ENCODE measurements around the gene RFLNA.
"Not testable (repeated sequence)": the region's sequence is repeated elsewhere in the genome, so short reads cannot be mapped to it uniquely, and the experiment has no call there.

RFLNA gene

DNA sequence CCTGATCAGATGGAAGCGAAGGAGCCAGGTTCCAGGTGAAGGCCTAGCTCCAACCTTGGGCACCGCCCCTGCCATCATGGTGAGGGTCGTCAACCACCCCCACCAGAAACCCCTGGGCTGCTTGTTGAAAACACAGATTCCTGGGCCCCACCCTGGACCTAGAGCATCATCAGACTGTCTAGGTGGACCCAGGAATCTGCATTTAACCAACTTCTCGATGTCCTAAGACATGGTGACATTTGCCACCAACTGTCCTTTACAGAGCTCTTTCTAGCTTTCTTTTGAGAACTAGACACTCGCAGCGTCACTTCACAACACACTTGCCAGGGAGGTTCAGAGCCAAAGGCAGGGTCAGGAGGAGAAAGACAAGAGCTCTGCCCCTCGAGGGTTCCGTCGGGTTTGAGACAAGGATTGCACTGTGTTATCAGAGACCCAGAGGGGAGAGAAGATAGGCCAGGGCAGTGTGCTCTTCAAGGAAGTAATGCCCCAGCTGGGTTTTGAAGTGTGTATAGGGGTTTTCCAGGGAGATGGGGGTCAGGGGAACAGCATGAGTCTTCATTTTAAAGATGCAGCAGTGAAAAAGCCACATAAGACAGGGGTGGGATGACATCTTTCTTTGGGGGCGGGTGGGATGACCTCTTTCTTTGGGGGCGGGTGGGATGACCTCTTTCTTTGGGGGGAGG, 24.6 kb downstream of the RFLNA start:
- no peak for DNase-seq (ENCODE audit: low spot score)

GRCh38 chr12:124321040-124321481, 26.2 kb downstream of the RFLNA start:
- DNase-seq (ENCODE audit: low spot score): peak; percentile 51

DNA sequence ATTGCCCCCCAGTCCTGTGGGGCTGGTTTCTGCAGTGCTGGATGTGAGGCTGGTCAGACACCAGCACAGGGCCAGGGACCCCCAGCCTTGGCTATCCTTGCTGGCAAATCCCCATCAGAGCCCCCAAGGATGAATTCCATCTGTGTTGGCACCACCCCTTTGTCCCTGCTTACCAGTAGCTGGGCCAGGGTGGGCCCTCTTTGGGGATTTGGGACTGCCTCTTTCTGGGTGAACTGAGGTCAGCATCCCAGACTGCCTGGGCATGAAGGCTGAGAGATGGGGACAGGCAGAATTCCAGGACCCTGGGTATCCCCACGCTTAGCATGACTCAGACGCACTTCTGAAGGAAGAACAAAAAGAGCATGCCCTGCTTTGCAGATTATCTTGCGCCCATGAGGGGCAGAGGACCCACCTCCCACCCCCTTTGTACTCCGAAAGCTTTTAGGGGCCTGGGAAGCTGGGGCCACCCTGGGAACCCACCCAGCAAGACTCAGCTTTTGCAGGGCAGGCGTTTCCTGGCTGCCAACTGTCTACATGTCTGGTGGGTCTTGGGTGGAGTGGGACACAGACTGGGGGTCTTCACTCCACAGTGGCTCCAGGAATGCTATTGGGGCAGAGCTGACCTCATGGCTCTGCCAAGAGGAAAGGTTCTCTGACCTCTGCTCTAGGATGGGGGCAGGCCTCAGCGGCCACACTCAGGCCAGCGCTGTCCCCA, 26.8 kb downstream of the RFLNA start:
- no peak for DNase-seq (ENCODE audit: low spot score)

GRCh38 chr12:124322271-124322998, 27.5 kb downstream of the RFLNA start:
- no peak for DNase-seq (ENCODE audit: low spot score)

GRCh38 chr12:124322999-124323328, 28.1 kb downstream of the RFLNA start:
- DNase-seq (ENCODE audit: low spot score): not testable (repeated sequence)

- no peak for DNase-seq (ENCODE audit: low spot score)
Measured at GRCh38 chr12:124323771-124324530, 29.1 kb downstream of the RFLNA start.

GRCh38 chr12:124324803-124325705, 30.2 kb downstream of the RFLNA start:
- DNase-seq (ENCODE audit: low spot score): no peak

DNA sequence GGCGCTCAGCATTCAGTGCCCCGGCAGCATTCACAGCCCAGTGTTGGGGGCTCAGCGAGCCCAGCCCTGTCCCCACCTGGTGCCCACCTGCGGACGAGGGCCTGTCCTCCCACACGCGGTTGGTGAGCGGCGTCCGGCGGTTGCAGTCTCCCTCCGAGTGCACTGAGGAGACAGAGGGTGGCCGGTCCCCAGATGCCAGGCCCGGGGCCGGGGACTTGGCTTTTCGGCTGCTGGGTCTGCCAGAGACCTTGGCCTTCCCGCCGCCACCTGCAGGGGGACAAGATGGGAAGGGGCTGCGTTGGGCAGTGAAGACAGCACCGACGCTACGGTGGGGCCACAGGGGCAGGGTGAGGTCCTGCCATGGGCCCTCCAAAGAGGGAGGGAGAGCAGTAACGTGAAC, 31.2 kb downstream of the RFLNA start:
- no peak for DNase-seq (ENCODE audit: low spot score)

DNA sequence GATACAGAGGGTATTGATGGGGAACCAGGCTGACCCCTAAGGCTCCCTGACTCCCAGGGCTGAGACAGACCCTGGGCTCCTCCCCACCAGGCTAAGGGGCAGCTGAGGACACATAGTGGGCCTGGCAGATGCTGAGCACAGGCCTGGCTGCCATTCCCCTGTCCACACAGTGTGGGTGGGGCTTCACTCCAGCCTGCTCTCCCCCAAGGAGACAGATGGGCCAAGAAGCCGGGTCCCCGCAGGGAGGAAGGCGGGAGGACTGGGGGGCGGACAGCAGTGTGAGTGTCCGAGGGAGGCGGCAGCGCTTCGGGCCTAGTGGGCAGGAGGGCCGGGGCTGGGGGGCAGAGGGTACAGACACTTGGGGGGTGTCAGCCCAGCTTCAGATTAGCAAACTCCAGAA, 32.0 kb downstream of the RFLNA start:
- no peak for DNase-seq (ENCODE audit: low spot score)

DNA sequence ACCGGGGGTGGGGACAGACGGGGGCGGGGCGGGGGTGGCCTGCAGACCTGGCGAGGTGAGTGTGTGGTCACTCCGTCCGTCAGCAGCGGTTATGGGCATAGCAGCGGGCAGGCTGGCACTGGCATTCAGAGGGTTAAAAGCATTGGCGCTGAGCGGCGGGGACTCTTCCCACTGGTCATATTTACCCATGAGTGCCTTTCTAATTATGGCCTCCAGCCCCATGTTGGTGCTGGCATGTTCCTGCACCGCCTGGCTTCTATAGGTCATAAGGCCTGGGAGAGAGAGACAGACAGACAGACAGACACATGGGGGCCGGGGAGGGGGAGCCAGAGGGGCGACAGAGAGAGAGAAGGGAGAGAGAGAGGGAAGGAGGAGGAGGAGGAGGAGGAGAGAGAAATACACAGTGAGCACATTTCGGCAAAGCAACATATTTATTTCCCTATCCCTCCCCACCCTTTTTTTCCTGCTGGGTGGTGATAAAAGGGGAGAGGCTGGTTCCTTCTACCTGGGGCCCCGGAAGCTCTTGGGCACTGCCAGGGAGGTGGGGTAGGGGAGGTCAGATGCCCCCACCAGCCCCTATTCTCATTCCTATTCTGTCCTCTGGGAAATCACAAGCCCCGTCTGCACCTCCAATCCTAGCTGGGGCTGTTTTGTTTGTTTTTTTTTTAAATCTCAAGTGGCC, 32.6 kb downstream of the RFLNA start:
- DNase-seq (ENCODE audit: low spot score): no peak

DNA sequence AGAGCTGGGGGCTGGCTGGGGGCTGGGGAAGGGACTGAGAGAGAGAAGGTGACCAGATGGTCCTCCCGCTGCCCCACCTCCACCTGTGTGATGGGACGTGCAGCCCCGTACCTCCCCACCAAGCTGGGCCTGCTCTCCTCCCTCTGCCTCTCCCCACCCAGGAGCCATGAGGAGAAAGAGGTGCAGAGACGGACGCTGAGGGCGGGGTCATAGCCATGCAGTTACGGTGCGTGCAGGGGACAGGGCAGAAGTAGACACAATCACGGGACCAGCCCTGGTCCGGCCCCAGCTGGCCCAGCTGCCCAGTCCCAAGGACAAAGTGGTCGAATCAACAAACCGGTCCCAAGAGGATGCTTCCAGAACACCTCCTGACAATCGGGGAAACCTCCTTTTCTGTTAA, 33.2 kb downstream of the RFLNA start:
- DNase-seq (ENCODE audit: low spot score): no peak

- DNase-seq (ENCODE audit: low spot score): no peak
Measured at GRCh38 chr12:124328636-124329035, 33.7 kb downstream of the RFLNA start.

- no peak for DNase-seq (ENCODE audit: low spot score)
Measured at GRCh38 chr12:124332058-124332672, 37.3 kb downstream of the RFLNA start.

- DNase-seq (ENCODE audit: low spot score): no peak
Measured at GRCh38 chr12:124332900-124333299, 38.0 kb downstream of the RFLNA start.

DNA sequence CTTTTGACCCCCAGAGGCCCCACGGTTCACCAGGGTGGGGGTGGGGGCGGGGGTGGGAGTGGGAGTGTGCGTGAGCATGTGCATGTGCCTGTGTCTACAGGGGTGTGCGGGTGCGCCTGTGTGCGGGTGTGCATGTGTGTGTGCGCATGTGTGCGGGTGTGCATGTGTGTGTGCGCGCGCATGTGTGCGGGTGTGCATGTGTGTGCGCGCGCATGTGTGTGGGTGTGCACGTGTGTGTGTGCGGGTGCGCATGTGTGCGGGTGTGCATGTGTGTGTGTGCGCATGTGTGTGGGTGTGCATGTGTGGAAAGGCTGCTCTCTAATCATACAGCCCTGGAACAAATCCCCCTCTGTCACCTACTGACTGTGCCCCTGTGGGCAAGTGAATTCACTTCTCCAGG, 38.8 kb downstream of the RFLNA start:
- DNase-seq (ENCODE audit: low spot score): no peak

GRCh38 chr12:124334266-124334665, 39.4 kb downstream of the RFLNA start:
- no peak for DNase-seq (ENCODE audit: low spot score)

DNA sequence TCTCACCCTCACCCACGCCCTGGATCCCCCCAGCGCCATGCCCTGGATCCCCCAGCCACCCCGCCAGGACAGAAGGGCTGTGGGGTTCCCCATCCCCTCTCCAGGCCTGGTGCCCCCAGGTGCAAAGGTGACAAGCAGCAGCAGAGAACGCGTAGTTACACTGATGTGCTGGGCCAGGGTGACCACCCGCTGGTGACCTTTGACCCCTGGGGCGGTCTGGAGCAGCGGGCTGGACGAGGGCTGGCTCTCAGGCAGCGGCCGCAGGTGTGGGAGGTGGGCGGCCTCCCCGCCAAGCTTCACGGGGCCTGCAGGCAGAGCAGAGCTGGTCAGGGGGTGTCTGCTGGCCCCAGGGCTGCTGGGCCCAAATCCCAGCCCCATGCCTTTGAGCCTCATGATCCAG, 40.1 kb downstream of the RFLNA start:
- DNase-seq (ENCODE audit: low spot score): no peak

GRCh38 chr12:124335426-124336183, 40.7 kb downstream of the RFLNA start:
- DNase-seq (ENCODE audit: low spot score): no peak

DNA sequence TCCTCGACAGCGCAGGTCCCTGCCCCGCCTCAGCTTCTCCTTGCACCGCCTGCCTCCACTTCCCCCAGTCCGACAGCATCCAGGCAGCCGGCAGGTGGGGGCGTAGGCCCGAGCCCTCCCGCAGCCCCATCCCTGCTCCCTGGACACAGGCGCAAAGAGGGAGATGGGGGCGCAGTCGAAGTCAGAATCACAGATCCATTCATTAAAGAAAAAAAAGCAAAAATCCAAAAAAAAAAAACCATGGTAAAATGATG, 41.2 kb downstream of the RFLNA start:
- no peak for DNase-seq (ENCODE audit: low spot score)
